Gastrocnemius medialis (tissue), 4 donors: Measurements from ENCODE around the gene B4GALT2. TPM values are rescaled to one million over a fixed set of nuclear protein-coding genes. Genes with fewer than 3 reads are reported as not detected.
A peak's percentile ranks its signal among the peaks of the same experiment; 100 is the strongest.

ENCODE experiments used
- ATAC-seq, 2 donors: fragments of 150-250 bp; one replicate each; pipeline ENCODE4 v1.9.1; 2016
- DNase-seq, 2 donors: peaks; one replicate each; pipeline ENCODE4 v3.0.0-alpha.2; 2019
- H3K27ac ChIP-seq, 4 donors: fragments of 200-600 bp; sonication (generic); 1 replicate in 1 of 4; 2 replicates in 3 of 4; pipeline ENCODE4 v1.5.1; 2016 to 2018; ENCODE audit warnings: mild to moderate bottlenecking in 2 of 4, moderate library complexity in 1 of 4
- H3K27me3 ChIP-seq, 3 donors: fragments of 200-600 bp; sonication (generic) in 2 of 3; 1 replicate in 1 of 3; 2 replicates in 2 of 3; pipeline versions ENCODE4 v1.5.1 to v1.6.0; 2016 to 2019; ENCODE audit warnings: mild to moderate bottlenecking in 1 of 3, moderate library complexity in 1 of 3
- H3K36me3 ChIP-seq, 2 donors: fragments of 200-600 bp; sonication (generic) in 1 of 2; one replicate each; pipeline ENCODE4 v1.5.1; 2017 to 2018
- H3K4me1 ChIP-seq, 2 donors: fragments of 200-600 bp; sonication (generic) in 1 of 2; one replicate each; pipeline ENCODE4 v1.5.1; 2016 to 2017; ENCODE audit warnings: mild to moderate bottlenecking in 2 of 2
- H3K4me3 ChIP-seq, 4 donors: fragments of 200-600 bp; sonication (generic) in 3 of 4; 1 replicate in 1 of 4; 2 replicates in 3 of 4; pipeline ENCODE4 v1.5.1; 2016 to 2019; ENCODE audit warnings: mild to moderate bottlenecking in 2 of 4
- H3K9me3 ChIP-seq, 3 donors: fragments of 200-600 bp; sonication (generic) in 2 of 3; 1 replicate in 1 of 3; 2 replicates in 2 of 3; pipeline ENCODE4 v1.5.1; 2016 to 2019
- POLR2A ChIP-seq, 2 donors: fragments of 450-650 bp; IDR thresholded peaks; one replicate each; pipeline ENCODE4 v1.6.1; 2017; ENCODE audit warnings: antibody characterized with exemption in 2 of 2, mild to moderate bottlenecking in 2 of 2, moderate library complexity in 2 of 2
- in situ Hi-C, 4 donors: fragments of 200-750 bp; cut with MboI; loops; one replicate each; pipeline versions ENCODE4 v1.15.0 to v1.8.0; 2017; ENCODE audit warnings: low sequenced_read_pairs in 4 of 4
- intact Hi-C: fragments of 100-400 bp; cut with DNase I; formaldehyde crosslinking; loops from one replicate; pipeline ENCODE4 v1.15.1; 2023; ENCODE audit warnings: low total_unique reads
- total RNA-seq, 4 donors: library from RNA; depleted of rRNA; stranded (reverse); fragments of >200 nt; gene quantifications; one replicate each; pipeline versions ENCODE4 v1.1.0 to v1.2.3, GENCODE V29; 2016
- TF ChIP-seq, protein P1 (sequence below), 5 experiments: fragments of 450-650 bp in 3 of 5; fragments of 200-600 bp in 2 of 5; sonication (generic) in 2 of 5; IDR thresholded peaks in 4 of 5; conservative IDR thresholded peaks in 1 of 5; 1 replicate in 4 of 5; 2 replicates in 1 of 5; pipeline ENCODE4 v1.5.1; 2016 to 2019; ENCODE audit warnings: antibody characterized with exemption in 5 of 5, mild to moderate bottlenecking in 3 of 5, moderate library complexity in 3 of 5

Gene B4GALT2
- total RNA-seq, 4 donors from 2014 or later, result 63.5 to 97.8 (median 72.1) TPM

- Histone ChIP-seq H3K4me3 (peak overlapping the region; percentile 78 to 92 (median 82)), H3K27me3 (no peaks in the 10 kb centered on the region), H3K27ac (peak overlapping the region; percentile 77 to 95 (median 91)), H3K4me1 (peaks cover 5 to 21% of the 10 kb centered on the region in 2 donors), H3K36me3 (no peaks in the 10 kb centered on the region), H3K9me3 (no peaks in the 10 kb centered on the region)
- intact Hi-C loops, result no loop called here
- TF ChIP-seq POLR2A (IDR thresholded peaks at IDR 0.05), result no peak
- TF ChIP-seq, protein P1, sequence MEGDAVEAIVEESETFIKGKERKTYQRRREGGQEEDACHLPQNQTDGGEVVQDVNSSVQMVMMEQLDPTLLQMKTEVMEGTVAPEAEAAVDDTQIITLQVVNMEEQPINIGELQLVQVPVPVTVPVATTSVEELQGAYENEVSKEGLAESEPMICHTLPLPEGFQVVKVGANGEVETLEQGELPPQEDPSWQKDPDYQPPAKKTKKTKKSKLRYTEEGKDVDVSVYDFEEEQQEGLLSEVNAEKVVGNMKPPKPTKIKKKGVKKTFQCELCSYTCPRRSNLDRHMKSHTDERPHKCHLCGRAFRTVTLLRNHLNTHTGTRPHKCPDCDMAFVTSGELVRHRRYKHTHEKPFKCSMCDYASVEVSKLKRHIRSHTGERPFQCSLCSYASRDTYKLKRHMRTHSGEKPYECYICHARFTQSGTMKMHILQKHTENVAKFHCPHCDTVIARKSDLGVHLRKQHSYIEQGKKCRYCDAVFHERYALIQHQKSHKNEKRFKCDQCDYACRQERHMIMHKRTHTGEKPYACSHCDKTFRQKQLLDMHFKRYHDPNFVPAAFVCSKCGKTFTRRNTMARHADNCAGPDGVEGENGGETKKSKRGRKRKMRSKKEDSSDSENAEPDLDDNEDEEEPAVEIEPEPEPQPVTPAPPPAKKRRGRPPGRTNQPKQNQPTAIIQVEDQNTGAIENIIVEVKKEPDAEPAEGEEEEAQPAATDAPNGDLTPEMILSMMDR (IDR thresholded peaks at IDR 0.05 in 4 of 5, conservative IDR thresholded peaks at IDR 0.05 in 1 of 5), result no peak
- in situ Hi-C loops, result loop anchor here in 3 of 4 donors (25.0 kb wide), 2 partner anchors 267 to 492 kb away; partner anchors contain the start of gene PTPRF (in 2 of the 3)
- ATAC-seq (peak; percentile 37 to 42), DNase-seq (no peak)
These were observed 50.4 kb downstream of the B4GALT2 start for GRCh38 chr1:44029260-44029910.

DNA sequence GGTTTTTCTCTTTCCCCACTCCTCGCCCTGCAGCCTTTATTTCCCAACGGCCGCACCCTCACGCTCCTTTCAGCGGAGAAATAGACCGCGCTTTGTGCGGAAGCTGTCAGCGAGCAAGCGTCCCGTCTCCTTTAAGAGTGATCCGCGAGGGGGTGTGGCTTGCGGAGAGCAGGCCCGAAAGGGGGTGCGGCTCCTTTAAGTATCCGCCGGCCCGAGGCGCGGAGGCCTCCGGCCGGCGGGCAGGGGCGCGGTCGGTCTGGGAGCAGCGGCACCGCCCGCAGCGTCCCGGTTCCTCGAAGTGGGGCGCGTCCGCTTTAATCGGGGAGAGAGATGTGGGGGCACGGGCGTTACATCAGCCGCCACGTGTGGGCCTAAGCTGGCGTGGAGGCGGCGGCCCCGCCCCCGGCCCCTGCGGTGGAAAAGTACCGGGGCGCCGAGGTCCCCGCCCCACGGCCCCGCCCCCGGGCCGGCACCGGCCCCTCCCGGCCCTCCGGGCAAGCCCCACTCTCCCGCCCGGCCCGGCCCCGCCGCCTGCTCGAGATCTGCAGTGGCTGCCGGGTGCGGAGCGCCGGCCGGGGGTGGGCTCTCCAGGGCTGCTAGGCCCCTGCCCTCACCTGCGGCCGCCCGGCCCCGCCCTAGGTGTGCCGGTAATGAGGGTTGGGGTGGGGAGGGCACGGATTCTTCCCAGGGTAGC is 51.0 kb downstream of the B4GALT2 start:
- Histone ChIP-seq H3K27me3 (no peaks in the 10 kb centered on the region), H3K9me3 (no peaks in the 10 kb centered on the region), H3K4me3 (peak overlapping the region; percentile 78 to 92 (median 82)), H3K4me1 (peaks cover 7 to 22% of the 10 kb centered on the region in 2 donors), H3K27ac (peak overlapping the region; percentile 77 to 95 (median 91)), H3K36me3 (no peaks in the 10 kb centered on the region)
- intact Hi-C loops (loop anchor here (5.0 to 10.0 kb wide), 2 partner anchors 38 to 265 kb away; partner anchors contain the start of gene CCDC24), in situ Hi-C loops (loop anchor here in 3 of 4 donors (25.0 kb wide), 2 partner anchors 268 to 493 kb away; partner anchors contain the start of gene PTPRF (in 2 of the 3))
- TF ChIP-seq POLR2A (IDR thresholded peaks at IDR 0.05), result peak; percentile 57 to 78
- TF ChIP-seq, protein P1 (IDR thresholded peaks at IDR 0.05 in 4 of 5, conservative IDR thresholded peaks at IDR 0.05 in 1 of 5), result no peak
- ATAC-seq (peak; percentile 90 to 92), DNase-seq (peak; percentile 82 to 85)

- Histone ChIP-seq H3K4me3 (peak overlapping the region; percentile 78 to 92 (median 82)), H3K9me3 (no peaks in the 10 kb centered on the region), H3K36me3 (no peaks in the 10 kb centered on the region), H3K27me3 (no peaks in the 10 kb centered on the region), H3K4me1 (peaks cover 14 to 29% of the 10 kb centered on the region in 2 donors), H3K27ac (peak overlapping the region; percentile 77 to 95 (median 91))
- TF ChIP-seq POLR2A (IDR thresholded peaks at IDR 0.05), result no peak
- TF ChIP-seq, protein P1 (IDR thresholded peaks at IDR 0.05 in 4 of 5, conservative IDR thresholded peaks at IDR 0.05 in 1 of 5), result peak in 1 of 5 experiments; percentile 30
- intact Hi-C loops, result loop anchor here (5.0 to 10.0 kb wide), 2 partner anchors 38 to 266 kb away; partner anchors contain the start of gene CCDC24
- in situ Hi-C loops, result loop anchor here in 3 of 4 donors (25.0 kb wide), 2 partner anchors 268 to 493 kb away; partner anchors contain the start of gene PTPRF (in 2 of the 3)
- ATAC-seq (peak; percentile 53 to 57), DNase-seq (peak in 1 of 2 donors; percentile 14)
These were observed 51.7 kb downstream of the B4GALT2 start for GRCh38 chr1:44030605-44031251.
